ENCODE results near the gene CDAN1.

The CDAN1 gene

GRCh38 chr15:42734076-42734672 is 2.8 kb downstream of the CDAN1 start:
- in situ Hi-C loops (cut with MboI; ENCODE audit: low sequenced_read_pairs) = no loop called here

DNA sequence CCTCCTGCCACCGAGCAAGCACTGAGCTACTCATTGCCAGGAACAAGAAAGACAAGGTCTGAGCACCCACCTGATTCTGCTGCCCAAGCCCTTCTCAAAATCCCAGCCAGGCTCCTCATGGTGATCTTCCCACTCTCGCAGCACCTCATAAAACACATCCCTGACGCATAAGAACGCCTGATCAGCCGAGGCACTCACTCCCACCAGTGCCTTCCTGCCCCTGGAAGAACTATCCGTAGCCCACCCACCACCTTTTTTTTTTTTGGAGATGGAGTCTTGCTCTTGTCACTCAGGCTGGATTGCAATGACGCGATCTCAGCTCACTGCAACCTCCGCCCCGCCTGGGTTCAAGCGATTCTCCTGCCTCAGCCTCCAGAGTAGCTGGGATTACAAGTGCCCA is 3.9 kb downstream of the CDAN1 start:
- in situ Hi-C loops (cut with MboI; ENCODE audit: low sequenced_read_pairs) = no loop called here

- in situ Hi-C loops (cut with MboI; ENCODE audit: low sequenced_read_pairs) = no loop called here
These were observed 4.7 kb downstream of the CDAN1 start for GRCh38 chr15:42732095-42732827.

DNA sequence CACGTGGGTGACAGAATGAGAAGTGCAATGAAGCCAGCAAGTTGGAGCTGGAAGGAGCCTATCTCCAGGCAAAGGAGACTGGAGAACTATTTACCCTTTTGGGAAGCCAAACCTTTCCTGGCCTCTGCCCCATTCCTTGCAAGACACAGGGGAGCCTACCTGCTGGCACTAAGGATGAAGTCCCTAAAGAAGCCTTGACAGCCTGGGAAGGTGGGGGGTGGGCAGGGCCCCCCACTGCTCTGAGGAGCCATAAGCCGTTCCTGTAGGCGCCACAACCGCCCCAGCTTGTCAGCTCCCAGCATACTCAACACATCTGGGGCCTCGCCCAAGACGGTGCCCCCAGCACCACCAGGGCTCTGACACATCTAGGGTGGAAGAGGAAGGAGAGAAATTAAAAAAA is 5.5 kb downstream of the CDAN1 start:
- in situ Hi-C loops (cut with MboI; ENCODE audit: low sequenced_read_pairs) = no loop called here

DNA sequence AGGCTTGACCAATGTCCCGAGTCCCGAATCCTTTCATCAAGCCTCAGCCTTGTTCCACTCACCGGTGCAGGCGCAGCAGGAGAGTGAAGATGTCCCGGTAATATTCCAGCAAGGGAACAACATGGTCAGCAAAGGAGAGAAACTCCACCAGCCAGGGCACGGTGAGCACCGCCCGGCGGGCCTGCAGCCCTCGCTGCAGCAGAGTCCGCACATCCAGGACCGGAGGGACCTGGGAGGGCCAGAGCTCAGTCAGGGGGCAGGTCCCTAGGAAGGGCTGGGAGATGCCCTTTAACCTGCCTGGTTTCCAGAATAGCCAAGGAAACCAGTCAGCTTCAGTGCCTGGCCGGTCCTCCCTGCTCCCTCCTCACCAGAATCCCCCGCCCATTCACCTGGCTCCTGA is 6.4 kb downstream of the CDAN1 start:
- in situ Hi-C loops (cut with MboI; ENCODE audit: low sequenced_read_pairs) = no loop called here

DNA sequence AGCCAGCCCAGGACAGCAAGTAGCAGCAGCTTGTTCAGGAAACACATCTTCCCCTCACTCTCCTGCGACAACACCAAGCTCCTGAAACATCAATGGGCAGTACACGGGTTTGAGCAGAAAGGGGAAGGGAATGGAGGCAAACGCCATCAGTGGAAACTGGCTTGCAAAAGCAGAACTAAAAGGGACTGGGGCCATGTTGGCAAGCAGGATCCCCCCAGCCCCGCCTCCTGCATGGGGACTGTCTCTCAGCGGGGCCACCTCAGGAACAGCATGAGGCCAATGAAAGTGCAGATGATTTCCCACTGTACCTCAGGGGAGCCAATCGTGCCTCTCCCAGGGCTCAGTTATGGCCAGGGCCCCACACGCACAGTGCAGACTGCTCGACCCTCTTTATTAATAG is 6.8 kb downstream of the CDAN1 start:
- in situ Hi-C loops (cut with MboI; ENCODE audit: low sequenced_read_pairs) = no loop called here

GRCh38 chr15:42729409-42729808 is 7.5 kb downstream of the CDAN1 start:
- in situ Hi-C loops (cut with MboI; ENCODE audit: low sequenced_read_pairs) = no loop called here

GRCh38 chr15:42728972-42729371 is 8.0 kb downstream of the CDAN1 start:
- in situ Hi-C loops (cut with MboI; ENCODE audit: low sequenced_read_pairs) = no loop called here

GRCh38 chr15:42728560-42728959 is 8.4 kb downstream of the CDAN1 start:
- in situ Hi-C loops (cut with MboI; ENCODE audit: low sequenced_read_pairs) = no loop called here

- in situ Hi-C loops (cut with MboI; ENCODE audit: low sequenced_read_pairs) = no loop called here
These were observed 9.1 kb downstream of the CDAN1 start for GRCh38 chr15:42727750-42728381.

DNA sequence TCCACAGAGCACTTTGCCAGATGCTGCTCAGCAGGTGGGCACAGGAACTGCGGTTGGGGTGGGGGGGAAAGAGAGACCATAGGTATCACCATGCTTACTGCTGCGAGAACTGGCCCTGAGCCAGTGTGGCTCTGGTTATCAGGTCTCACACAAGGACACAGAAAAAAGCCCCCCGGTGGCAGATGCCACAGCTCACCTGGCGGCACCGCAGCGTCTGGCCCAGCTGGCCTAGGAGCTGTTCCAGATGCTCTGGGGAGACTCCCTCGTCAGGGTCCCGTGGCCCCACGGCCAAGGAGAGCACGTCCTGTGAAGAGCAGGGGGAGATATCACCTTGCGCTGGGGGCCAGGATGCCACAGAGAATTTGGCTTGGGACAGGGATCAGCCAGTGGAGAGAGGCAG is 10.8 kb downstream of the CDAN1 start:
- in situ Hi-C loops (cut with MboI; ENCODE audit: low sequenced_read_pairs) = no loop called here

DNA sequence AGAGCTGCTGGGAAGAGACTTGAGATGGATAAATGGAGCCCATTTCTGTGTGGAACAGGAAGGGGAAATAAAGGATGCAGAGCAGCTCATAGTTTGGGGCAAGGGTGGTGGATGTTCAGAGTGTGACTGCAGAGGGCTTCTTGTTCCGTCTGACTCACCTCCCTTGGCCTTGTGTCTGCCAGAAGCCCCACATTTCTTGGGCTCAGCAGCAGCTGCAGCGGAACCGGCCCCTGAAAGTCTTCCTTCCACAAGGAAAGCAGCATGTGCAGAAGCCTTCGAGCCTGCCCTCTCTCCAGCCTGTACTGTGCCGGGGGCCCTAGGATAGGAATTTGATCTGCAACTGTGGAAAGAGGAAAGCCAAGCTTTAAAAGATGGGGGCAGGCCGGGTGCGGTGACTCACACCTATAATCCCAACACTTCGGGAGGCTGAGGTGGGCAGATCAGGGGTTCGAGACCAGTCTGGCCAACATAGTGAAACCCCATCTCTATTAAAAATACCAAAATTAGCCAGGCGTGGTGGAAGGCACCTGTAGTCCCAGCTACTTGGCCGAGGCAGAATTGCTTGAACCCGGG is 11.5 kb downstream of the CDAN1 start:
- in situ Hi-C loops (cut with MboI; ENCODE audit: low sequenced_read_pairs) = no loop called here

DNA sequence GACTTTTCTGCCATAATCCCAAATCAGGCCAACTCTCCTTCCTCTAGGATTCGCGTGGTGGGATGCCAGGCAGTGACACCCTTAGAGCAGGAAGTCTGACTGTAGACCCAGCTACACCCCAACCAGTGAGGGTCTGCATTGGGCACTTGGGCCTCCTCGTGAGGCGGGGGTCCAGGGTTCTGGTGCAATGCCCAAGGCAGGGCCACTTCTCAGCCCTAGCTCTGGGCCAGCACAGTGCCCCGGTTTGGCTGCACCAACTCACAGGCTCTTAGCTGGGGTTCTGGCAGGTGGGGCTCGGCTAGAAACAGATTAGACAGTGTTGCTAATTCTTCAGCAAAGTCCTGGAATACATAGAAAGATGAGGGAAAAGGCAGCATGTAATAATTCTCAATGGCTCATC is 12.7 kb downstream of the CDAN1 start:
- in situ Hi-C loops (cut with MboI; ENCODE audit: low sequenced_read_pairs) = no loop called here

- in situ Hi-C loops (cut with MboI; ENCODE audit: low sequenced_read_pairs) = no loop called here
These were observed 13.9 kb downstream of the CDAN1 start for GRCh38 chr15:42723068-42723467.

DNA sequence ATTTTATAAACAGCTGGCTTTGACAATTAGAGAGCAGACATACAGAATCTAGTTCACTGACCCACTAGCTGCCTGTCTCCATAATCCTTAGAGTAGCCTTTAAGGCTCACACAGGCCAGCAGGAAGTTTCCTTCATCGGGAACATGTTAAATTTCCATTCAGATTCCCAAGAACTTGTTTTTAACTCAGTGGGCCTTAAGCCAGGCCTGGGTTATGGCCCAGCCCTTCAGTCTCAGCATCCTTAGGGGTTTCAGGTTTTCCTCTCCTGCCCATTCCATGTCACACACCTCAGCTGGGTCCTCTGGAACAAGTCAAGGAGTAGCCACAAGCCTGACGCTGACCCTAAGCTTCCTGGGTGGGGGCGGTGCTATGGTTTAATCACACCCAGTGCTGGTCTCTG is 15.0 kb downstream of the CDAN1 start:
- in situ Hi-C loops (cut with MboI; ENCODE audit: low sequenced_read_pairs) = no loop called here

DNA sequence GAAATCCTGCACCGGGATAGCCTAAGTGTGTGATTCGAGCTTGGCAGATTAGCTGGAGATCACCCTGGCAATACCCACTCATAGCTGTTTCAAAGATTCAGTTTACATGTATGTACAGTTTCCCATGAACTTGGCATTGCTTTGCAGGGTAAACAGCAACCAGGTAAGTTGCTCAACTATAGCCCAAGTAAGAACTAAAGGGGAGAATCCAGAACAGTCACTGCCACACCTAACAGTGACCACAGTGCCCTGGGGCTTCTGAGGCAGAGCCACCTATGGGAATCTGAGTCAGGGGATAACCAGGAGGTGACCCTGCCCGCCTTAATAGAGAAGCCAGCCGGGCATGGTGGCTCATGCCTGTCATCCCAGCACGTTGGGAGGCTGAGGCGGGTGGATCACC is 15.9 kb downstream of the CDAN1 start:
- in situ Hi-C loops (cut with MboI; ENCODE audit: low sequenced_read_pairs) = no loop called here

DNA sequence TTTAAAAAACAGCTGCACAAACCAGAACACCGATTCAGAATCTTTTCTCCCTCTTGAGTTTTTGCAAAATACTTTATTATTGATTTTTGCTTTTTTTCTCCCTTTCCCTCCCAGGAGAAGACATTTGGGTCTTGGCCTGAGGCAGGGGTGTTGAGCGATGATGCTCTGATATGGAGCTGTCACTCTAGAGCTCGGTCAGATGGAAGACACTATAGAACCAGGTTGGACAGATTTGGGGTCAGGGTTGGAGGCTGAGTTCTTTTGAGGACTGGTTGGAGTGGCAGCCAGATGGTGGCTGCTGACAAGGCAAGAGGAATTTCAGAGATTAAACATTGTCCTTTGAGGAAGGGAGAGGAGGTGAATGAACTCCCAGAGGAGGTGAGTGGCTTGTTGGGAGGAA is 16.9 kb downstream of the CDAN1 start:
- in situ Hi-C loops (cut with MboI; ENCODE audit: low sequenced_read_pairs) = no loop called here

- in situ Hi-C loops (cut with MboI; ENCODE audit: low sequenced_read_pairs) = no loop called here
These were observed 17.9 kb downstream of the CDAN1 start for GRCh38 chr15:42719043-42719442.

GRCh38 chr15:42716626-42717025 is 20.3 kb downstream of the CDAN1 start:
- in situ Hi-C loops (cut with MboI; ENCODE audit: low sequenced_read_pairs) = no loop called here

DNA sequence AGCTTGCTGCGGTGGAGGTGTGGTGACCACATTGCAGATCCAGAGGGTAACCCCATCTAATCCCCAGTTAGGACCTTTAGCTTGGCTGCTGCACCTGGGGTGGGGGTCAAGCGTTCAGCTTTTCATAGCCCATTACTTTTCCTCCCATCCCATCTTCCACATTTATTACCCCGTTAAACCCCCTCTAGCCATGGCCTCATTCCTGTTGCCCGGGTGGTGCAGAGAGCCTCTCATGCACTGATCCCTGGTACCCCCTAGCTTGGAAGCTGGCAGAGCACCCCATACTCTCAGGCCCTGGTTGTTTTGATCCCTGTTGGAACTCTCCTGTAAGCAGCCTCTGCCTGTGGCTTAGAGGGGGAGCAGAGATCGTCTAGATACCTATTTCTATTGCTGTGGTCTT is 20.8 kb downstream of the CDAN1 start:
- in situ Hi-C loops (cut with MboI; ENCODE audit: low sequenced_read_pairs) = no loop called here

DNA sequence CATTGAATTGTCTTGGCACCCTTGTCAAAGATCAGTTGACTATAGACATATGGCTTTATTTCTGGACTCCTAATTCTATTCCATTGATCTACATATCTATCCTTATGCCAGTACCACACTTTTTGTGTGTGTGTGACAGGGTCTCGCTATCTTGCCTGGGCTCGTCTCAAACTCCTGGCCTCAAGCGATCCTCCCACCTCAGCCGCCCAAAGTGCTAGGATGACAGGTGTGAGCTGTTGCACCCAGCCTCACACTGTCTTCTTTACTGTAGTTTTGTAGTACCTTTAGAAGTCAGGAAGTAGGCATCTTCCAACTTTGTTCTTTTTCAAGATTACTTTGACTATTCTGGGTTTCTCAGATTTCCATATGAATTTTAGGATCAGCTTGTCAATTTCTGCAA is 24.3 kb downstream of the CDAN1 start:
- in situ Hi-C loops (cut with MboI; ENCODE audit: low sequenced_read_pairs) = no loop called here

GRCh38 chr15:42711746-42712145 is 25.2 kb downstream of the CDAN1 start:
- in situ Hi-C loops (cut with MboI; ENCODE audit: low sequenced_read_pairs) = no loop called here

All from hTERT RPE-1 (cell line).